Activated gamma-delta T cell treated with anti-CD3 and anti-CD28 coated beads, Interleukin-2, amount 50 U/mL, for 16 hours (primary cell): Measurements from ENCODE around the gene RAB34.

Experiments used
- DNase-seq: peaks from one replicate; pipeline ENCODE4 v3.0.0-alpha.2; 2020; ENCODE audit warnings: low read depth

Gene RAB34

DNA sequence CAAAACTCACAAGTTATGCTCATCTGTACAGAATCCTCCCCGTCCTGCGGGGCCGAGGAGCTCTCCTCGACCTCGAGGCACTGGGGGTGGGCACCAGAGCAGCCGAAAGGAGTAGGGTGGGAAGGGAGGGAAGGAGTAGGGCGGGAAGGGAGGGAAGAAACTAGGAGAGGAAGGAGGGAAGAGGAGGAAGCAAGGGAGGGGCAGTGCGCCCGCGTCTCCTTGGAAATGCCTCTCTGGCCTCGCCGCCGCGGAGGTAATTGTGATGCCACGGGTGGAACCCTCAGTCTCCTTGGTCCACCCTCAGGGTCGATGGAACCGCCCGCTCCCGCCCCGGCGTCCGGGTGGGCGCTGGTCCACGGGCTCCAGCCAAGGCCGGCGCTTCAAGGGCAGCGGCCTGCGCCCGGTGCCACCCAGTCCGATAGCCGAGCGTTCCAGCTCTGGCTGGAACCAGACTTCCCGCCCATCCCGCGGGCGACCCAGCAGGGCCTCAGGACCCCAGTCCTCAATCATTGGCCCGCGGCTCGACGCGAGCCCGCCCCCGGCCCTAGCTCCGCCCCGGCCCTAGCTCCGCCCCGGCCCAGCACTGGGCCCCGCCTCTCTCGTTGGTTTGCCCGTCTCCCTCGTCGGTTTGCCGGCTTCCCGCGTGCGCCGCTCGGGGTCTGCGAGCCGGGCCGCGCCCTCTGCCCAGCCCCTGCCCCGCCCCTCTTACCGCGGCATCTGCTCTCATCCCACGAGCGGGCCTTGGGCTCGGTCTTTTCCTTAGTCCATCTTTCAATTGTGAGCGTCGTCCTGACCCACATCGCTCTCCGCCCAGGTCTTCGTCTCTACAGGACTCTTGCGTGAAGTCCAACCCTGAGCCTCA, 6.6 kb downstream of the RAB34 start:
- peak; percentile 76 for DNase-seq

DNA sequence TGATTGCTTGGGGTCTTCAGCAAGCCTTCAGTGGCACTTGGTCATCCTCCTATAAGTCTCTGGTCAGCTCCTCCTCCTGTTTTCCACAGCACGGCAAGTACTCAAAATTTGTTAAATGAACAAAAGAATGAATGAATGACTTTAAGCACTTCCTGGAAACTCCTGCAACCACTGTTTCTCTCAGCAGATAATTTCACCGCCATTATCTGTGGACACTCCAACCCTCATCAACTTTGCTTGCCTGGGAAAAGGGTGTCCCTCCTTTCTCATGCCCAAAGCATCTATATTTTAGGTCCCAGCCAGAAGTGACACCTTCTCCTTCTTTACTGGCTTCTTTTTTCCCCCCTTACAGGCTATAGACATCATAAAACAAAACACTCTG, 10.3 kb downstream of the RAB34 start:
- no peak for DNase-seq

DNA sequence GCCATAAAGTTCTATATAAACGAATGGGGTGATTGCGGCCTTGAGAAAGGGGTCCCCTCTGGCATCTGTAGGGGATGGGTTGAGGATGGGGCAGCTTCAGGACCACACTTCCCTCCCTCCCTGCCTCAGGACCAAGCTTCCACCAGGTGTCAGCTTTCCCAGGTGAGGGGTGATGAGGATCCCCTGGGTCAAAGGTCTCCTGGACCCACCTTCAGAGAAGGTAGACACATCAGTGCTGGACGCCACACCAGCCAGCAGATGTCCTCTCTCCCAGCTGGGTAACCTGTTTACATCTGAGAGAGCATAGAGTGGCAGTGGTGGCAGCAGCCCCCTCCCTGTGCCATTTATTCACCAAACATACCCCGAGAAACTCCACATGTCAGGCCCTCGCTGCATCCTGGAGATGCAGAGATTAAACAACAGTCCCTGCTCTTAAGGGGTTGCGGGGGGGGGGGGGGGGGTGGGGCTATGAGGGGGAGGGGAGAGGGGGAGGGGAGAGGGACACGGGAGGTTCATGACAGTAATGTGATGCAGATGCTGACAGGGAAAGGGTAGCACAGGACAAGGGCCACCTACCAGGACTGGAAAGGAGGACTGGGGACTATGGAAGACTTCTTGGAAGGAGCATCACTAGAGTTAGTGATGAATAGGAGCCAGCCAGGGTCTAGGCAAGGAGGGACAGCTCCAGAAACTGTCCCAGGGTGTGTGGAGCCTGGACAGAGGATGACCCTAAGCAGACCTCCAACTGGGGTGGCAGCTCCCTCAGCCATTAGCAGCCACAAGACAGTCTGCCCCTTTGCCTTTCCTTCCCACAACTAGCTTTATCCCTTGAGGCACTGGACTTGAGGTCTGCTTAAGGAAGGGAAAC, 11.0 kb downstream of the RAB34 start:
- DNase-seq, result no peak

DNA sequence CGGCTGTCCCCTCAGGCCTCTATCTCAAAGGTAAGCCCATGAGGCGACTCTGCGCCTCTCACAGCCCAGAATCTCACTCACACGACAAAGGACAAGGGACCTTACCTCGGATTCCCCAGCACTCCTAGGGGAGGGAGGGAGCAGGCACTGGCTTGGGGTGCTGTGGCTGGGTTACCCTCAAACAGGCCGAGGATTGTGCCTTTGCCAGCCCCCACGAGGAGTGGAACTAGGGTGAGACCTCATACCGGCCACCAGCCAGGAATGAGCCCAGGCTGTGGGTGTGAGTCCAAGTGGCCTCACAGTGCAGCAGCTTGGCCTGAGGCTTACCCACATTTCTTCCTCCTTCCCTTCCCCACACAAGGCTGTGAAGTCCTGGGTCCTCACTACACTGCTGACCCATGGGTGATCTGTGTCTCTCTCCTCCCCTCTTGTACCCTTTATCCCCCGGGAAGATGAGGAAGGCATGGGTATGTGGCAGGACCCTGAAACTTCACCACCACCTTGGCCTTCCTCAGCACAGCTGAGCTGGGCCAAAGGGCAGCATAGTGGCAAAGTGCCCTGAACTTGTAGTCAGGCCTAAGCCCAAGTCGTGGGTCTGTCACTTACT, 11.8 kb downstream of the RAB34 start:
- no peak for DNase-seq

DNA sequence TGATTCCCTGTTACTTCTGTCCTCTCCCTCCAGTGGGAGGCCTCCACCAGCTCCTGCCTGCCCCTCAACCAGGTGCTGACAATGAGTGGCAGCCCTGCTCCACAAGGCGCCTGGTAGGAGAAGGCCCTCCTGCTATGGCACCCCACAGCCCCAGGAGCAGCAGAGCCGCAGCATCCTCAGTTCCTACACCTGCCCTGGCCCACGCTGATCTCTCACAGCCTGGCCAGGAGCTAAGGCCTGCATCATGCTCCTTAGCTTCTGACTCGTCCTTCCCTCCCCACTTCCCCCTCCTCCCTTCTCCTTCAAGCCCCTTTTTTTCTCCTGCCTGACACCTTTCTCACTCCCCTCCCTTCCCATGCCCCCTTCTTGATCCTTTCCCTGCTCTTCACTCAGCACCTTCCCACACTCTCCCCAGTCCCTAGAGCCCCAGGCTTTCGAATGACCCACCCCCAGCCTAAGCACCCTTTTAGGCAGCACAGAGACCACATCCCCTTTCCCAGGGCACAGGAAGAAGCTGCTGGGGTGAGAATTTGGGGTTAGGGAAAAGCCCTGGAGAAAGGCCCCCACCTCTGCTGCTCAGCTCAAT, 12.5 kb downstream of the RAB34 start:
- DNase-seq, result no peak

DNA sequence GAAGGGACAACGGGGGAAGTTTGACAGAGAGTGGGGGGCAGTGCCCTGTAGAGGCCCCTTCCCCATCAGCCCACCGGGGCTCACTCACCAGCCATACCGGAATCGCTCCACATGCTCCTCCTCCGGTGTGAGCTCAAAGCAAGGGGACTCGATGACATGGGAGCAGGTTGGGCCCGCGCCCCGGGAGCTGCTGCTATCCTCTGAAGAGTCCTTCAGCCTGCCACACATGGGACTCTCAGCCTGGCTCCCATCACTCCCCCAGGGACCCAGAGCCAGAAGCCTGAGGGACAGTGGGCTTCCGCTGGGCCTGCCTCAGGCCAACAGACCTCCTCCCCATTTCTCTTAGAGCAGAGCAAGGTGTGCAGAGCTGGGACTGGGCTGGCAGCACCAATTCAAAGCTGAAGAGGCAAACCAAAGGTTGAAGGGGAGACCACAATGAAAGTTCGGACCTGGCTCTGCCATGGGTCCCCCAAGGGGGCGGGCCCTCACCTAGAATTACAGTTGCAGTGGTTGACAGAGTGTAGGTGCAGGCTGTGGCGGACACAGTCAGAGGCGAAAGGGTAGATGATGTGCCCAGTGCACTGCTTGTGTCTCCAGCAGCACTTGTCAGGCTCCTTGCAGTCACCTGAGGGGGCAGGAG, 13.3 kb downstream of the RAB34 start:
- no peak for DNase-seq

DNA sequence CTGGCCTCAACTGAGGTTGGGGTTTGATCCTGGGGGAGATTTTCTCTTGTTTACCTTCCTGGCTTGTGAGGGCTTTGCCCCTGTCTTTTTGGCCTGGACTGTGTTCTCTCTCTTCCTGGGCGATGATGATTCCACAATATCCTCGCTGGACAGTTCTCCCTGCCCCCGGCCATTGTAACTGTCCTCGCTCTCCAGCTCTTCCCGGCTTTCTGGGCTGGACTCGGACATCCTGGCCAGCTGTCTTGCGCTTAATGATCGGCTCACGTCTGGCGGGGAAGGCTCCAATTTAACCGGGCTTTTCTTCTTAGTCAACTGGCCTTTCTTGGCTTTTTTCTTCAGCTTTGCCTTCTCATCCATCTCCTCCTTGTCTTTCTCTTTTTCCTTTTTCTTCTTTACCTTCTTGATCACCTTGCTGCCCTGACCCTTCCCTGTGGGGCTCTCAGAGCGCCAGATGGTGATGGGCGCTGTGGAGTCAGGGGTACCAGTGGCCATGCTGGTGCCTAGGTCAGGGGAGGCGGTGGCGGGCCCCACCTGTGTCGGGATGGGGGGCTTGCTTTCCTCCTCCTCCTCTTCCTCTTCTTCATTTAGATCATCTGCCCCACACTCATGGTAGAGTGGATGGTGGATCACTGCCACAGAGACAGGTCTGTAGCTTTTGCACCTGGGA, 14.0 kb downstream of the RAB34 start:
- DNase-seq, result no peak

DNA sequence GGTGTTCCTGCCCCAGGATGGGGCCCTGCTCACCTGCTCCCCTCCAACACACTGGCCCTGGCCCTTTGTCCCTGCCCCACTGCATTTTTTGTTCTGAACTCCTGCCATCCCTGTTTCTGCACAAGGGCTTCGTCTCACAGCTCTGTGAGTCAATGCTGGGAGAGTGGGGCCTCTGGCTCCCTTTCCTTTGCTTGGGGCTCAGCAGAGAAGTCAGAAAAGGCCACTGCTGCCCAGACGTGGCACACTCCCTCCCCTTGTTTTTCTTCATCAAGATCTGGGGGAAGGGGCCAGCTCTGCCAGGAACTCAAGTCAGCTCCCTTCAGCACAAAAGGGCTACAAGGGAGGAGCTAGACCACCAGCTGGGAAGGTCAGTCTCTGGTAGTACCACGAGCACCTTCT, 14.9 kb downstream of the RAB34 start:
- DNase-seq, result no peak

DNA sequence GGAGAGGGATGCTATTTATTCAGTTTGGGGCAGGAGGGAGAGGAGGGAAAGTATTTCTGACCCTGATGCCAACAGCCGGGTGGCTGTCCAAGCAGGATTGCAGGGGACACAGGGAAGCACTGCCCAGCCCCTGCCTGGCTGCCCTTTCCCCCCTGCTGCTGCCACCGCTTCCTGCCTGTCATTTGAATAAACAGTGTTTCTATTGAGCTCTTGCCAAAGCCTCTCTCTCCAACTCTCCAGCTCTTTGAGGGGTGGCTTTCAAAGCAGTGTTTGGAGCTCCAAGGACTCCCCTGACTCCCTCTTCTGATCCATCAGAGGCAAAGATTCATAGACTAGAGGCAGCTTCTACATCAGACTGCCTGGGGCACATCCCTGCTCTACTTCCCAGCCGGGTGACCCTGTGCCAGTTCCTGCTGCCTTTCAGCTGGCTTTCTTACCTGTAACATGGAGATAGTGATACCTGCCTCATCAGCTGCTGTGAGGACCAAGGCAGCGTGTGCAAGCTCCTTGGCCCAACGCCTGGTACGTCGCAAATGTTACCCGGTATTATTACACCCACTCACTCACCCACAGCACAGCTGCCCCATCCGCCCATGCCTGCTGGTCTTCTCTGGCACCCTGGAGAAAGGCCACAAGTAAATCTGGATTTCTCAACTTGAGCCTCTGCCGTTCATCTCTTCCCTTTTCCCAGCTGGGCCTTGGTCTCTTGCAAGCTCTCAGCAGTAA, 15.5 kb downstream of the RAB34 start:
- no peak for DNase-seq

DNA sequence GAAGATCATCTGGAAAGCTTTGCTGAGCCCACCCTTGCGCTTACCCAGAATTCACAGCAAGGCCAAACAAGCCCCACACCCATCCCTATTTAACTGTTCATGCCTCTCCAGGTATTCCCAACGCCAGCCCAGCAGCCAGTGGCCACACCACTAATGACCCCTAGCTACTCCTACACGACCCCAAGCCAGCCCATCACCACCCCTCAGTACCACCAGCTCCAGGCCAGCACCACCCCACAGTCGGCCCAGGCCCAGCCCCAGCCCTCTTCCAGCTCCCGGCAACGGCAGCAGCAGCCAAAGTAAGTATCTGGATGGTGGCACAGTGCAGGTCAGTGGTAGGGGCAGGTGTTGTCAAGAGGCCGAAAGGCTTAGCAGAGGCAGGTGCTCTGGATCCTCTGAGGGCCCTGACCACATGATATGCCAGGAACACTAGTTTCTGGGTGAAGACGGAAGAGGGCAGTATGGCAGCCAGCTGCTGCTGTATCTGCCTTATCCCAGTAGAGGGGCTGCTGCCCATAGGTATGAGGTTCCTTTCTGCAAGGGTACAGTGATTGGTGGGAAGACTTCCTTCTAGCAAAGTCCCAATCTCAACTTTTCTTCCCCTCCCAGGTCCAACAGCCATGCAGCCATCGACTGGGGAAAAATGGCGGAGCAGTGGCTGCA, 16.7 kb downstream of the RAB34 start:
- no peak for DNase-seq

DNA sequence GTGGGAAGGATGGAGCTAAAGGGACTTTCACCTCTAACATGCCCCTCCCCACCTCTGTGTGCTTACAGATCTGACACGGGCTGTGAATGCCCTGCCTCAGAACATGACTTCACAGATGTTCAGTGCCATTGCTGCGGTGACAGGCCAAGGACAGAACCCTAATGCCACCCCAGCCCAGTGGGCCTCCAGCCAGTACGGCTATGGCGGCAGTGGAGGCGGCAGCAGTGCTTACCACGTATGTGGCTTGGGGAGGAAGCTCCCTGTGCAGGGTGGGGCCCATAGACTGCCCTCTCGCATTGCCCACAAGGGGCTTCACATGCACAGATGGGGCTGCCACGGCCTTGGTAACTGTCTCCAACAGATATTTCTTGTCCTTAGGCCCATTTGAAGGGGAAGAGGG, 17.4 kb downstream of the RAB34 start:
- no peak for DNase-seq

DNA sequence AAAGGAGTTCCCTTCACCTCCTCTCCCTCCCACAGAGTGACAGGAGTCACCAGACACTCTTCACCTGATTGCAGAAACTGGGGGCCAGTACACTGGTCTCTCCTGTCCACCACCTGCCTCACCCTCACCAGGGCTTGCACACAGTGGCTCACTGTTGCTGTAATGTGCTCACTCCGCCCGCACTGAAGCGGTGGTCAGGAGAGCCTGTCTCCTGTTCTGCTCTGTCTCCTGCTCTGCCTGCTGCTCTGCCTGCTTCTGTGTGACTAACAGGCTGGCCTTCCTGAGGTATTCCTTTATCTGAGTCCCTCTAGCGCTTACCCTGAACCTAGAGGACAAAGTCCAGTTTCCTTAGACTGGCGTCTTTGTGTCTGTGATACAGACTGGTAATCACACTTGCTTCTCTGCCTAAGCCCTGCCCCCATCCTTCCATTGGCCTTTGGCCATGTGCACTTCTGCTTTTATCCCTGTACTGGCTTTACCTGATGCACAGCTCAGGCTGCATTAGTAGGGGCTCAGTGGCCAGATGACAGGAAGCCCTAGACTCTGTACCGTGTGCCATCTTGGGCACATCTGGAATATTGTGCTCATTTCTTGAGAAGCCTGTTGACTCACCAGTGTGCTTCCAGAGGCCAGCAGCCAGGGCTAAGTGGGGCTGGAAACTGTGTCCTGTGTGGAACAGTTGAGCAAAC, 19.3 kb downstream of the RAB34 start:
- no peak for DNase-seq

DNA sequence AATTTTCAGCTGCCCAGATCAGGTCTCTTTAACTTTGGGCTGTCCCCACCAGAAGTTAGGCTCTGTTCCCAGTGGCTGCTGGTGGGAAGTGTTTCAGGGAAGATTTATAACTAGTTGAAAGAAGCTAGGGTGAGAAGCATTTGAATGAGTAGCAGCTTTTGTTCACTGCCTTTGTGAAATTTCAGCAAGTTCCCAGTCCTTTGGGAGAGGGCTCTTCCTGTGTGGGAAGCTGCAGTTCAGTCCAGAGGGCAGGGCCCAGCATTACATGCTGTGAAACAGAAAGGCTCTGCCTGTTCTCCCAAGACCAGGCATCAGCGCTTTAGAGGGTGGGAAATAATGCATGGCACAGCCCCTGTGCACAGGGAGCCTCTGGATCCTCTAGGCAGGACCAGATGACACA, 23.8 kb downstream of the RAB34 start:
- DNase-seq, result no peak

DNA sequence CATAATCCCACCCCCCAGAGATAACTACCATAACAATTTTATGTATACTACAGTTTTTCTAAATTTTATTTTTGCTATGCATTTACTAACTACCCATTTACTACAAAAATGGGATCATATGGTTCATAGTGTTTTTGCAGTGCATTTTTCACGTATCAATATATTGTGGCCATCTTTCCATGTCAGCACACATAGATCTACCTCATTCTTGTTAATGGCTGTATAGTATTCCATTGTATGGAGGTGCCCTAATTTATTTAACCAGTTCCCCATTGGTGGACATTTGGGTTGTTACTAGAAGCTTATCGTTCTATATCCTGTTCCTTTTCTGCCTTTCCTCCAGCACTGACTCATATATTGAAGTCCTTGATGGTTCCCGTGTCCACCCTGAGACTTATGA, 28.7 kb downstream of the RAB34 start:
- no peak for DNase-seq

DNA sequence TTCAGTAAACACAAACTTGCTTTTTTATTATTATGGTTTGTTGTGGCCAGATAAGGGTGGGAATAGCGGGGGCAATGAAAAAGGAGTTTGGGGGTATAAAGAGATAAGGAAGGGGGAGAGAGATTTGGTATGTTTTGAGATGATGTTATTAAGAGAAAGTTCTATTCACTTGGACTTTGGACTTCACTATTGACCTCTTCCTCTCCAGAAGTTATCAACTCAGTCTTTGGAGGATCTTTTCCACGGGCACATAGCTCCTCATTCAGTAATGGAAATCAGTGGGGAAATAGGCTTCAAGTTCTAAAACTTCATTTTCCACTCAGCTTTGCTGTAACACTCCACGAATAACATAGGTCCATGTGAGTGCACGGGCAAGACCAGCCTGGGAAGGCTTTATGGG, 29.2 kb downstream of the RAB34 start:
- DNase-seq, result no peak

DNA sequence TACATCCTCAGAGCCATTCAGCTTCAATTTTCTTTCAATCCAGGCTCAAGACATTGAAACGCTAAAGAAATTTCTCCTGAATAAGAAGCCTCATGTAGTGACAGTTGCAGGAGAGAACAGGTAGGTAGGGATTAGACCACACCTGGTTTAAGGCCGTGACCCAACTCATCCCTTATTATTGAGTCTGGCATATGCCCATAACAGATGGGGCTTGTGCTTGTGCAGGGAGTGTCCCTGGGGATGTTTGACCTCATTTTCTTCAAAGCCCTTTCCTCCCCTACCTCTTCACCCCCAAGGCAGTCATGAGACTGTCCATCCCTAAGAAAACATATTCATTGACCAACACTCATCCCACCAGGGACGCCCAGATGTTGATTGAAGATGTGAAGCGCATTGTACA, 31.4 kb downstream of the RAB34 start:
- DNase-seq, result no peak

DNA sequence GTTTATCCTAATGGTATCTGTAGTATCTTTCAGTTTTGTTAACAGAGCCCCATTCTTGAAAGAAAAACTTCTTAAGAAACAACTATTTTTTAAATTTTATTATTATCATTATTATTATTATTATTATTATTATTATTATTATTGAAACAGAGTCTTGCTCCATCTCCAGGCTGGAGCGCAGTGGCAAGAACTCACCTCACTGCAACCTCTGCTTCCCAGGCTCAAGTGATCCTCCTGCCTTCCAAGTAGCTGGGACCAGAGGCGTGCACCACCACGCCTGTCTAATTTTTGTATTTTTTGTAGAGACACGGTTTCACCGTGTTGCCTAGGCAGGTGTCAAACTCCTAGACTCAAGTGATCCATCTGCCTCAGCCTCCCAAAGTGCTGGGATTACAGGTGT, 32.3 kb downstream of the RAB34 start:
- DNase-seq, result no peak

DNA sequence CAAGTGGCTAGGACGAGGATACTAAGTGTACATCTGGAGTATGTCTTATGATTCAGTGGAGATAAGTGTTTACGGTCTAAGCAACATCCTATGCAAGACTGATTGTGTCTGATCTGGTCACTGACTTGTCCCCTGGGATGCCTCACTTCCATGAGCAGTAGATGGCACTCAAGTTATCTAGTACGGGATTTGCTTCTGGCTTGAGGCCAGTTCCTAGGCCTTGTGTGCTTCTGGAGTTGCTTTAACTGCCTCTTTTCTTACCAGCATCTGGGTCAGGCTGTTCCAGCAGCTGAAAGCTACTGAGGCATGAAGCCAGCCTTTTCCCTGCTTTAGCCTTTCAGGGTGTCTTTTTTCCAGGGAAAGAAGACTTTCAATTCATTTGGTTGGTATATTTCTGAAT, 32.7 kb downstream of the RAB34 start:
- DNase-seq, result no peak

DNA sequence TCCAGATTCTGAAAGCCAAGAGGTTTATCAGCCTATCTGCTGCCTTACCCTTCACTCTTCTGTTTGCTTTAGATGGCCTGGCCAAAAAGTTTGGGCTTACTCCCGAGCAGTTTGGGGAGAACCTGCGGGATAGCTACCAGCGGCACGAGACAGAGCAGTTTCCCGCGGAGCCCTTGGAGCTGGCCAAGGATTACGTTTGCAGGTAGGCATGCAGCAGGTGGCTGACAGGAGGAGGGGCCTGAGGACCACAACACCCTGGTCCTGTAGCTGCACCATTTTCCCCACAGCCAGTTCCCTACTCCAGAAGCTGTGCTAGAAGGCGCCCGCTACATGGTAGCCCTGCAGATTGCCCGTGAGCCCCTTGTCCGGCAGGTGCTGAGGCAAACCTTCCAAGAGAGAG, 35.0 kb downstream of the RAB34 start:
- no peak for DNase-seq

DNA sequence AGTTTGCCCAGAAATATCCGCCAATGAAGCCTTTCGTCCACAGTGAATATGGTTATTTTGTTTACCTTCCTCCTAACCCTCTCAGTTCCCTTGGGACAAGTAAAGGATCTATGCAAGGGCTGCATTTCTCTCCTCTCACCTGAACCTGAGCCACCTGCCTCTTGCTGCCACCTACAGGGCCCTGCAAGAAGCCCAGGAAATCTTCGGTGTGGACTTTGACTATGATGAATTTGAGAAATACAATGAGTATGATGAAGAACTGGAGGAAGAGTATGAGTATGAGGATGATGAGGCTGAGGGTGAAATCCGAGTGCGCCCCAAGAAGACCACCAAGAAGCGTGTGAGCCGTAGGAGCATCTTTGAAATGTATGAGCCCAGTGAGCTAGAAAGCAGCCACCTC, 41.7 kb downstream of the RAB34 start:
- DNase-seq, result no peak
